OCI-LY7 (cell line): ENCODE measurements around the gene ZNF416. TPM values are rescaled to one million over a fixed set of nuclear protein-coding genes. Genes with fewer than 3 reads are reported as not detected.
A peak's percentile ranks its signal among the peaks of the same experiment; 100 is the strongest.

Source experiments
- BruUV-seq: library from RNA; stranded (reverse); fragments of 400-500 nt; replicated peaks from 2 replicates; lab custom pipeline; 2021; lab: Mats Ljungman, UMichigan
- CTCF ChIA-PET: fragments of 300-600 bp; sonication (Branson Sonifier 250); formaldehyde crosslinking; loops from one replicate; lab custom pipeline; 2022; ENCODE audit warnings: antibody characterized with exemption; ENCODE audit not compliant: unreplicated experiment; lab: Charles Lee
- POLR2A ChIA-PET: fragments of 300-600 bp; sonication (Branson Sonifier 250); formaldehyde crosslinking; loops from one replicate; lab custom pipeline; 2022; ENCODE audit warnings: antibody characterized with exemption; lab: Charles Lee
- DNase-seq: peaks from one replicate; pipeline ENCODE4 v3.0.0-alpha.2; 2015; ENCODE audit warnings: low spot score
- H2AFZ ChIP-seq: fragments of 200-600 bp; sonication (generic), shearing (Covaris generic); 2 replicates; pipeline ENCODE4 v1.6.1; 2014; ENCODE audit warnings: mild to moderate bottlenecking, antibody characterized with exemption, low read length, moderate library complexity
- H3K27ac ChIP-seq: fragments of 200-600 bp; sonication (generic); 2 replicates; pipeline ENCODE4 v1.5.1; 2014; ENCODE audit warnings: mixed run types, low read depth, mild to moderate bottlenecking, moderate library complexity, low read length, inconsistent platforms; ENCODE audit not compliant: poor library complexity, severe bottlenecking
- H3K36me3 ChIP-seq: fragments of 200-600 bp; sonication (generic); 2 replicates; pipeline ENCODE4 v1.6.1; 2014; ENCODE audit warnings: mild to moderate bottlenecking, antibody characterized with exemption, low read length, moderate library complexity, mixed read lengths; ENCODE audit not compliant: insufficient read depth
- H3K4me1 ChIP-seq: fragments of 200-600 bp; sonication (generic); 2 replicates; pipeline ENCODE4 v1.5.1; 2014; ENCODE audit warnings: mild to moderate bottlenecking, low read length; ENCODE audit not compliant: insufficient read depth, poor library complexity, severe bottlenecking
- H3K4me2 ChIP-seq: fragments of 200-600 bp; sonication (generic); 2 replicates; pipeline ENCODE4 v1.6.1; 2014; ENCODE audit warnings: mild to moderate bottlenecking, low read length
- H3K4me3 ChIP-seq: fragments of 200-600 bp; sonication (generic); 2 replicates; pipeline ENCODE4 v1.5.1; 2014; ENCODE audit warnings: mild to moderate bottlenecking, low read depth, low read length; ENCODE audit not compliant: poor library complexity, severe bottlenecking
- H3K79me2 ChIP-seq: fragments of 200-600 bp; sonication (generic); 2 replicates; pipeline ENCODE4 v1.6.1; 2016; ENCODE audit warnings: low read depth, mild to moderate bottlenecking, low read length, moderate library complexity, mixed read lengths; ENCODE audit not compliant: insufficient read depth
- H3K9me2 ChIP-seq: fragments of 200-600 bp; sonication (generic); 2 replicates; pipeline ENCODE4 v1.6.1; 2016; ENCODE audit warnings: mild to moderate bottlenecking, low read length, mixed read lengths; ENCODE audit not compliant: insufficient read depth
- H3K9me3 ChIP-seq: fragments of 200-600 bp; sonication (generic); 2 replicates; pipeline ENCODE4 v1.6.1; 2014; ENCODE audit warnings: mild to moderate bottlenecking, mixed run types, low read length, mixed read lengths
- H4K20me1 ChIP-seq: fragments of 200-600 bp; sonication (generic); 2 replicates; pipeline ENCODE4 v1.6.1; 2014; ENCODE audit warnings: mild to moderate bottlenecking, antibody characterized with exemption, low read length, moderate library complexity, mixed read lengths; ENCODE audit not compliant: insufficient read depth
- EZH2phosphoT487 ChIP-seq: fragments of 200-600 bp; sonication (generic); IDR thresholded peaks from 2 replicates; pipeline ENCODE4 v1.6.1; 2018; ENCODE audit warnings: low read depth, borderline replicate concordance, mild to moderate bottlenecking, mixed run types, antibody characterized with exemption, low read length, moderate library complexity, mixed read lengths
- intact Hi-C: fragments of 100-400 bp; cut with micrococcal nuclease; formaldehyde crosslinking; loops from one replicate; pipeline ENCODE4 v1.10.0; 2022; ENCODE audit not compliant: unreplicated experiment
- total RNA-seq, 2 experiments: library from RNA; depleted of rRNA in 1 of 2; stranded (reverse); fragments of >200 nt in 1 of 2; shearing (Covaris generic) in 1 of 2; gene quantifications; 2 replicates each; pipeline ENCODE4 v1.2.3, GENCODE V29; 2014 to 2022
- TF ChIP-seq, protein P1 (sequence below): fragments of 200-600 bp; sonication (generic); conservative IDR thresholded peaks from 2 replicates; pipeline ENCODE4 v1.5.1; 2014; ENCODE audit warnings: mild to moderate bottlenecking, antibody characterized with exemption, low read length, moderate library complexity, mixed read lengths

The ZNF416 gene
- total RNA-seq, 2 experiments from 2014 or later: 3.1 to 5.0 TPM

DNA sequence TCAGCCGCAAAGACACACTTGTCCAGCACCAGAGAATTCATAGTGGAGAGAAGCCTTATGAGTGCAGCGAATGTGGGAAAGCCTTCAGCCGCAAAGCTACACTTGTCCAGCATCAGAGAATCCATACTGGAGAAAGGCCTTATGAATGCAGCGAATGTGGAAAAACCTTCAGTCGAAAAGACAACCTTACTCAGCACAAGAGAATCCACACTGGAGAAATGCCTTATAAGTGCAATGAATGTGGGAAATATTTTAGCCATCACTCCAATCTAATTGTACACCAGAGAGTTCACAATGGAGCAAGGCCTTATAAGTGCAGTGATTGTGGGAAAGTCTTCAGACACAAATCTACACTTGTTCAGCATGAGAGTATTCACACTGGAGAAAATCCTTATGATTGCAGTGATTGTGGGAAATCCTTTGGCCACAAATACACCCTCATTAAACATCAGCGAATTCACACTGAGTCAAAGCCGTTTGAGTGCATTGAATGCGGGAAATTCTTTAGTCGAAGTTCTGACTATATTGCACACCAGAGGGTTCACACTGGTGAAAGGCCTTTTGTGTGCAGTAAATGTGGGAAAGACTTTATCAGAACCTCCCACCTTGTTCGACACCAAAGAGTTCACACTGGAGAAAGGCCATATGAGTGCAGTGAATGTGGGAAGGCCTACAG is 42.1 kb upstream of the ZNF416 start:
- no peak overlapping the region for H3K4me3 ChIP-seq
- DNase-seq: no peak
- H3K9me3 ChIP-seq: peaks cover 49% of the 10 kb centered on the region
- TF ChIP-seq EZH2phosphoT487: no peak
- TF ChIP-seq, protein P1, sequence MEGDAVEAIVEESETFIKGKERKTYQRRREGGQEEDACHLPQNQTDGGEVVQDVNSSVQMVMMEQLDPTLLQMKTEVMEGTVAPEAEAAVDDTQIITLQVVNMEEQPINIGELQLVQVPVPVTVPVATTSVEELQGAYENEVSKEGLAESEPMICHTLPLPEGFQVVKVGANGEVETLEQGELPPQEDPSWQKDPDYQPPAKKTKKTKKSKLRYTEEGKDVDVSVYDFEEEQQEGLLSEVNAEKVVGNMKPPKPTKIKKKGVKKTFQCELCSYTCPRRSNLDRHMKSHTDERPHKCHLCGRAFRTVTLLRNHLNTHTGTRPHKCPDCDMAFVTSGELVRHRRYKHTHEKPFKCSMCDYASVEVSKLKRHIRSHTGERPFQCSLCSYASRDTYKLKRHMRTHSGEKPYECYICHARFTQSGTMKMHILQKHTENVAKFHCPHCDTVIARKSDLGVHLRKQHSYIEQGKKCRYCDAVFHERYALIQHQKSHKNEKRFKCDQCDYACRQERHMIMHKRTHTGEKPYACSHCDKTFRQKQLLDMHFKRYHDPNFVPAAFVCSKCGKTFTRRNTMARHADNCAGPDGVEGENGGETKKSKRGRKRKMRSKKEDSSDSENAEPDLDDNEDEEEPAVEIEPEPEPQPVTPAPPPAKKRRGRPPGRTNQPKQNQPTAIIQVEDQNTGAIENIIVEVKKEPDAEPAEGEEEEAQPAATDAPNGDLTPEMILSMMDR: no peak
- peaks cover 93% of the 10 kb centered on the region for H3K36me3 ChIP-seq
- H3K4me2 ChIP-seq: no peak overlapping the region
- no peaks in the 10 kb centered on the region for H4K20me1 ChIP-seq
- ChIA-PET POLR2A (no interaction called here), CTCF (no interaction called here)
- H3K9me2 ChIP-seq: no peaks in the 10 kb centered on the region
- intact Hi-C loops: no loop called here
- no peak overlapping the region for H3K27ac ChIP-seq
- TSS peak; percentile 28 for BruUV-seq
- no peaks in the 10 kb centered on the region for H3K4me1 ChIP-seq
- no peak overlapping the region for H2AFZ ChIP-seq
- H3K79me2 ChIP-seq: peaks cover 16% of the 10 kb centered on the region

DNA sequence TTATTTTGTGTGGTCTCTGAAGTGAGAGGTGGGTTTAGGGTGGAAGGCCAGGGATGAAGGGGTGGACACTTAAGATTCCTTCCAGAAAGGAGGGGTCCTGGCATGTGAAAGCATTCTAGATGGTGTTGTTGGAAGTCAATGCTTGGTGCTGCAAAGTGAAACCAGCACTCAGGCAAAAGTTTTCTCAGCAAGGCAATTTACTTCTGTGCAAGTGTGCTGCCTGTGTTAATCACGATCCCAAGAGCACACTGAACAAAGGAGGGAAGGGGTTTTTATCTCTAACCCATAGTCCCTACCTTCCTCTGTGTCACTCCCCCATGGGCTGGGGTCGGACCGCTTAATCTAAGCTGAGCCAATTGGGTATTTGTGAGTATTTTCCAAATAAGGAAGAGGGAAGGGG is 36.6 kb upstream of the ZNF416 start:
- no peaks in the 10 kb centered on the region for H3K9me2 ChIP-seq
- H3K4me2 ChIP-seq: peak overlapping the region; percentile 77
- no TSS peak for BruUV-seq
- intact Hi-C loops: no loop called here
- ChIA-PET POLR2A (no interaction called here), CTCF (no interaction called here)
- no peak for TF ChIP-seq EZH2phosphoT487
- TF ChIP-seq, protein P1: no peak
- peaks cover 33% of the 10 kb centered on the region; the same call in 1 of the 2 replicates for H3K79me2 ChIP-seq
- H3K9me3 ChIP-seq: peaks cover 46% of the 10 kb centered on the region
- H3K4me3 ChIP-seq: peak overlapping the region; percentile 98
- H3K36me3 ChIP-seq: peaks cover 57% of the 10 kb centered on the region
- no peak overlapping the region for H3K27ac ChIP-seq
- peaks cover 5% of the 10 kb centered on the region for H3K4me1 ChIP-seq
- no peaks in the 10 kb centered on the region for H4K20me1 ChIP-seq
- peak; percentile 24 for DNase-seq
- H2AFZ ChIP-seq: no peak overlapping the region
